ENCODE data around the gene CD3G.

CD3G gene

DNA sequence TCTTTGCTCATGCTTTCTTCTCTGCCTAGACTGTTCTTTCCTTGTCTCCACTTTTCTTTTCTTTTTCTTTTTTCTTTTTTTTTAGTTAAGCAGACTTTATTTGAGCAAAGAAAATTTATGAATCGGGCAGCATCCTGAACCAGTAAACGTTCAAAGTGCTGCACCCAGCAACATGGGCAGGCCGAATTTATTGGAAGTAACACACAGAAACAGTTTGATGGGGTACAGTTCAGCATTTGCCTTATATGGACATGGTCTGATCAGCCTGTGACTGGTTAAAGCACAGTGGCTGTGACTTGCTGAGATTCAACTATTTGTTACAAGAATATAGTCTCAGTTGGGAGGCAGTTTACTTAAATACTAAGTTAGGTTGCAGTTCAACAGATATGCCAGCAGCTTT, 23.6 kb upstream of the CD3G start:
- in situ Hi-C loops (cut with MboI; ENCODE audit: low pct_unique_long_range_greater_than_20kb, low sequenced_read_pairs): no loop called here
- DNase-seq: no peak

DNA sequence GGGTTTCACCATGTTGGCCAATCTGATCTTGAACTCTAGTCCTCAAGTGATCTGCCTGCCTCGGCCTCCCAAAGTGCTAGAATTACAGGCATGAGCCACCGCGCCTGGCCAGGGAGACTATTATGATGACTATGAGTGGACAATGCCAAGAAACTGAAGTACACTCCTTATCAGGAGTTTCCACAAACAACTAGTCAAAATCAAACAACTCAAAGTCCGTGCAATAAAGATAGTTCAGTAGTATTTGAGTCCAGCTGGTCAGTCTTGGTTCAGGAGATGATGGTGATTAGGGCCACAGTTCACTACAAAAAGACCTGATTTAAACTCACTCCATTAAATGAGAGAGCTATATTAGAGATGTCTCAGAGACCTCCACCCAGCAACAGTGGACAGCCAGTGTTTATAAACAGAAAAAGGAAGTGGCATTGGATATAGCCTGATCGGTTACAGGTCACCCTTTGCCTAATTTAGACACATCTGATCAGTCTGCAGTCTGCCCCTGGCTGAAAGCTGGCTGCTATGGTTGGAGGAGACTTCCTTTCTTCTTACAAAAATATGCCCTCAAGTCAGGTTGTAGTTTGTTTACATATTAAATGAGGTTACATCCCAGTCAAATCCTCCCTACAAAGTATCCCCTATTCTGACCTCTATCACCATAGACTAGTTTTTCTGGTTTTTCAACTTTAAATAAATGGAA, 22.6 kb upstream of the CD3G start:
- in situ Hi-C loops (cut with MboI; ENCODE audit: low pct_unique_long_range_greater_than_20kb, low sequenced_read_pairs): no loop called here
- DNase-seq: peak; percentile 51

DNA sequence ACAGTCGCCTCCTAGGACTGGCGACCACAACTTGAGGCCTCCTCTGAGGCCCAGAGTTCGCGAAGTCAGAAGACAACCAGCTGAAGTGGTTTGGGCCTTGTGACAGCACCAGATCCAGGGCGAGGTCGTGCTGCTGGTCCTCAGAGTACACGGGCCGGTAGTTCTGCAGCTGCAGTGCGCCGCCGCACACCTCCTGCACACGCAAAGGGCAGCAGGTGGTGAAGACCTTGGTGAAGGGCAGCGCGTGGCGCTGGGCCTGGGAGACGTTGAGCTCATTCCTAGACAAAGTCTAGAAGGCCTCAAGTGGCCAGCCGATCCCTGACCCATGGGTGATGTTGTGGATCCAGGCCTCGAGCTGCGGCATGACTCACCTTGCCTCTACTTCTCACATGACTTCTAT, 21.4 kb upstream of the CD3G start:
- DNase-seq: no peak
- in situ Hi-C loops (cut with MboI; ENCODE audit: low pct_unique_long_range_greater_than_20kb, low sequenced_read_pairs): no loop called here

DNA sequence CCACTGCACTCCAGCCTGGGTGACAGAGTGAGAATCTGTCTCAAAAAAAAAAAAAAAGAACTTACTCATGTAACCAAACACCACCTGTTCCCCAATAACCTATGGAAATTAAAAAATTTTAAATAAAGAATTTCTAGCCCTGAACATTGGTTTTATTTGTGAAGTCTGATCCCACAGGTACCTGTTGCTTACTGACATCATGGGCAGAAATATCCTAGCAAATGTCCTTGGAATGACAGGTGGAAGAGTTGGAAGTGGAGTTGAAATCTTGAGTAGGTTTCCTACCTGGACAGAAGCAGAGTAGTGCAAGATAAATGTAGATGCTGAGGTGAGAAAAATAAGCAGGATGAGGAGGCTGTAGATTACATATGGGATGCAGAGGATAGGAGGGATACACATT, 18.9 kb upstream of the CD3G start:
- in situ Hi-C loops (cut with MboI; ENCODE audit: low pct_unique_long_range_greater_than_20kb, low sequenced_read_pairs): no loop called here
- DNase-seq: no peak

DNA sequence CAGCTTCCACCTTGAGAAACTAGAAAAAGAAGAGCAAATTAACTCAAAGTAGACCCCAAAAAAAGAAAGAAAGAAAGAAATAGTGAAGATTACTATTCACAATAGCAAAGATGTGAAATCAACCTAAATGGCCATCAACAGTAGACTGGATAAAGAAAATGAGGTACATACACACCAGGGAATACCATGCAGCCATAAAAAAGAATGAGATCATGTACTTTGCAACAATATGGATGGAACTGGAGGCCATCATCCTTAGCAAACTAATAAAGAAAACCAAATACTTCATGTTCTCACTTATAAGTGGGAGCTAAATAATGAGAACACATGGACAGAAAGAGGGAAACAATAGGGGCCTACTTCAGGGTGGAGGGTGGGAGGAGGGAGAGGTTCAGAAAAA, 15.4 kb upstream of the CD3G start:
- DNase-seq: no peak
- in situ Hi-C loops (cut with MboI; ENCODE audit: low pct_unique_long_range_greater_than_20kb, low sequenced_read_pairs): no loop called here

DNA sequence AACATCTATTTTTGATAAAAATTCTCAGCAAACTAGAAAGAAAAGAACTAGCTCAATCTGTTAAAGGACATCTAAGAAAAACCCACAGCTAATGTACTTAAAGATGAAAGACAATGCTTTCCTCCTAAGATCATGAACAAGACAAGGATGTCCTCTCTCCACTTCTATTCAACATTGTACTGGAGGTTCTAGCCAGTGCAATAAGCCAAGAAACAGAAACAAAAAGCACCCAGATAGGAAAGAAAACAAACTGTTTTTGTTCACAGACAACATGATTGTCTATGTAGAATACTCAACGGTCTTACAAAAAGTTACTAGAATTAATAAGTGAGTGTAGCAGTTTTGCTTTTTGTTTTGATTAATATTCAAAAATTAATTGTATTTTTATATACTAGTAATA, 9.4 kb upstream of the CD3G start:
- in situ Hi-C loops (cut with MboI; ENCODE audit: low pct_unique_long_range_greater_than_20kb, low sequenced_read_pairs): no loop called here
- no peak for DNase-seq

DNA sequence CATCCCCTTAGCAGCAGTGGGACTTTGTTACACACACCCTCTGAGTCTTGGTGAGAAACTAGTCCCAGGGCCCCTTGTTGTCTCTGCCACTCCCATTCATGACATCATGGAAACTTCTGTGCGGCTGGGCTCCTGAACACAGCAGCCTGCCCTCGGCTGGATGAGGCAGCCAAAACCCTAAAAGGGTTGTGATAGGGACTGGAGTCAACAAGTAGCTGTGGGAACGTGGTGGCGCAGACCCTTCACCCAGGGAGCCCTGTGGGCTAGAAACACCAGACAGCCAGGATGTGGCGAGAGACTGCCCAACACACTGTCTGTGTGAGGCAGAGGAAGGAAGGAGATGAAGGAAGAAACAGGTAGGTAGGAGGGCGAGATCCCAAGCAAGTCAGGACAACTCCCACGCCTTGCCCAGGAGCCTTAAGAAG, 5.5 kb upstream of the CD3G start:
- in situ Hi-C loops (cut with MboI; ENCODE audit: low pct_unique_long_range_greater_than_20kb, low sequenced_read_pairs): no loop called here
- peak; percentile 49 for DNase-seq

DNA sequence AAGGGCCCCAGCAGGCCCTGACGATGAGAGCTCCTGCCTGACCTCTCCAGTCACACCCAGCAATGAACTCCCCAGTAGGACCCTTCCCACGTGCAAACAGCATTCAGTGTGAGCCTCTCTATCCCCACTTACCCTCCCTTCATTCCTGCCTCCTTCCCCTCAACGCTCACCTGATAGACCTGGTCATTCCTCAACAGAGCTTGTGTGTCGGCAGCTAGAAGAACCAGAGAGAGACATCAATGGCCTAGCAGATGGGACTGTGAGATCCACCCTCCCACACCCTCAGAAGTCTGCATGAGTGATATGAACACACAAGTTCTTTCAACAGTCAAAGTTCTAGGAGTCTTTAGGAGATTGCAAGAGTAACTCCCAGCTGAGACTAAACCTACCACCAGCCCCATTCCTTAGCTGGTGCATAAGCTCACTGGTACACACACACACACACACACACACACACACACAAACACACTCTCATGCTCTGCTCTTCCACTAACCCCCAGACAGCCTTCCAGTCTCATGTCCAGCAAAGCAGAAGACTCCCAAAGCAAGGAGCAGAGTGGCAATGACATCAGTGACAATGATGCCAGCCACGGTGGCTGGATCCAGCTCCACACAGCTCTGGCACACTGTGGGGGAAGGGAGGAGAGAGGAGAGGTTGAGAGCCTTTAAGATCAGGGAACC, 4.7 kb upstream of the CD3G start:
- in situ Hi-C loops (cut with MboI; ENCODE audit: low pct_unique_long_range_greater_than_20kb, low sequenced_read_pairs): no loop called here
- DNase-seq: no peak

DNA sequence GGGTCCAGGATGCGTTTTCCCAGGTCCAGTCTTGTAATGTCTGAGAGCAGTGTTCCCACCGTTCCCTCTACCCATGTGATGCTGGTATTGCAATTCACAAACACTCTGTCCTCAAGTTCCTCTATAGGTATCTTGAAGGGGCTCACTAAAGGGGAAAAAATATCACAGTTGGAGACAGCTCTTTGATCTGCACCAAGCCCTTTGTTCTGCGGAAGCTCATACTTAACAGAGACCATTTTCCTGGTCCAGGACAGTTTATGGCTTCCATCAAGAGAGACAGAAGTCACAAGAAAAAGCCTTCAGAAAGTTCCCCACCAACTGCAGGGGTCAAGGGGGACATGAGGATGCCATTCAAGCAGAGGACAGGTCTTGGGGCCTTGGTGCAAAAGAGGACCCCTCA, 3.7 kb upstream of the CD3G start:
- in situ Hi-C loops (cut with MboI; ENCODE audit: low pct_unique_long_range_greater_than_20kb, low sequenced_read_pairs): no loop called here
- no peak for DNase-seq

DNA sequence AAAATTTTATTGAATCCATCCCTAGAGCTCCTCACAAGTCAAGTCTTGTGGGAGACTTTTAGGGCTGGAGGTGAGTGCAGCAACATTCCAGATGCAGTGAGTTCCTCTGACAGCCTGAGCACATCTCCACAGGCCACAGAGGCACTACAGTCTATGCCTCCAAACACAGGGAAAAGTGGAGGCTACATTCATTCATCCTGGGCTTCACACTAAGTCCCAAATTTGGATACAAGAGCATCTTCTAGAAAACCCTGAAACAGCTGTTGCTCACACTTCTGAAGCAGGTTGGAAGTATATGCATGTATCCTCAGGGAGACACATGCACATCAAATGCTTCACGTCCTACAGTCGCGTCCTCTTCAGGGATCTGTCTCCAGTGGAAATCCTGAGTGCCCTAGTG, 2.9 kb upstream of the CD3G start:
- no peak for DNase-seq

DNA sequence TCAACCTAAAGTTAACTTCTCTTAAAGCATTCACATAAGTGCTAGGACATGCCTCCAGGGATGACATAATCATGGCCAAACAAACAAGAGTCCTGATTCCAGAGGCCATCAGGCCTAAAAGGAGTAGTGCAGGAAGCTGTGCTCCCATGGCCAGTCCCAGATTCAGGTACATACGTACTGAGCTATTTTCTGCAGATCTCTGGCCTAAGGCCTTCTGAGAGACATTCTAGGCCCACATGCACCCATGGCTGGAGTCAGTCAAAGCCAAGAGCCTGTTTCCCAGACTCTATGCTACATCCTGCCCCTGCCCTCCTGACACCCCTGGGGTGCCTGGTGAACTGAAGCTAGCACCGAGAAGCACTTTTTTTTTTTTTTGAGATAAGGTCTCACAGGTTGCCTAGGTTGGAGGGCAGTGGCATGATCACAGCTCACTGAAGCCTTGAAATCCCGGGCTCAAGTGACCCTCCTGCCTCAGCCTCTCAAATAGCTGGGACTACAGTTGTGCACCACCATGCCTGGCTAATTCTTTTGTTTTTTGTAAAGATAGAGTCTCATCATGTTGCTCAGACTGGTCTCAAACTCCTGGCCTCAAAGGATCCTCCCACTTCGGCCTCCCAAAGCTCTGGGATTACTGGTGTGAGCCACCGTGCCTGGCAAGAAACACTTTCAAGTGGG, 2.2 kb upstream of the CD3G start:
- in situ Hi-C loops (cut with MboI; ENCODE audit: low pct_unique_long_range_greater_than_20kb, low sequenced_read_pairs): no loop called here
- no peak for DNase-seq

More for the DNA sequence above, 2.9 kb upstream of the CD3G start:
- in situ Hi-C loops (cut with MboI; ENCODE audit: low pct_unique_long_range_greater_than_20kb, low sequenced_read_pairs): no loop called here

DNA sequence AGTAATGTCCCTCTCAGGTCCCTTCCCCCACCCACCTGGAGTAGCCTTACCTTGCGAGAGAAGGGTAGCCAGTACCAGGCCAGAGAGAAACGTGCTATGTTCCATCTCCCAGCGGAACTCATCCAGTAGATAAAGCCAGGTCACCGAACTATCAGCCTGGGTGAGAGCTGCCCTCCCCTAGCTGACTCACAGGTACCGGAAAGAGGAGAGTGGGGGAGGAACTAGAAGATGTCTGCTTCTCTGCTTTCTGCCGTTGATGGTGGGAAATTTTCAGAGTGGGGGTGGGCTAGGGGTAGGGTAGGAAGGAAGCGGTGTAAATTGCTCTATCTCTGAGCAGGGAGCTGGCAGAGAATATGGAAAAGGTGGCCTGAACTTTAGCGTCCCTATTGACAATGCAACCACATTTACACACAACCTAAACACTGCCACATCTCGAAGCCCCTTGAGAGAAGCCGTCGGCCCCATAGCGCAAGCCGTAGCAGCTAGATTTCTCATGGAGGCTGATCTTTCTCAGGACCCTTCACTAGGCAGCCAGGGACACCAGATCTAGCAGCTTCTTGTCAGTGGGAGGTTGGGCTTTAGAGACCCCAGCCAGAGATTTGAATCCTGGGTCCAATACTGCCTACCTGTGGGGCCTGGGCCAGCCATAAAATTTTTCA, 1.5 kb upstream of the CD3G start, which contains the start of gene CD3D:
TSS of gene CD3D (minus strand) at position 203 of the 659 bp plus-strand sequence. CDS start at position 105, 98 bp downstream.
- in situ Hi-C loops (cut with MboI; ENCODE audit: low pct_unique_long_range_greater_than_20kb, low sequenced_read_pairs): no loop called here

DNA sequence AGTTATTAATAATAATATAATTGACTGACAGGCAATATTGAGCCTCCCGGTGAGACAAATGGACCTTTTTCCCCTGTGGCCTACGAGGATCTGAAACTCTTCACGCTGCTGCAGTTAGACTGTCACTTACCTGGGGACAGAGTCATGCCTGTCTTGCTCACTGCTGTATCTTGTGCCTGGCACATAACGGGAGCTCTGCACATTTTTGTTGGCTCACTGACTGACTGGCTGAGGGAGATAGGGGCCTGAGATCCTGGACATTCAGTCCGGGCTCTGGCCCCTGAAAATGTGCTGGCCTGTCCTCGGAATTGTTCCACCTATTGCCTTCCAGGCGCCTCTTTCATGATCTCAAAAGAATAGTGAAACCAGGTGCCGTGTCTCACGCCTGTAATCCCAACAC, 896 bp upstream of the CD3G start:
- in situ Hi-C loops (cut with MboI; ENCODE audit: low pct_unique_long_range_greater_than_20kb, low sequenced_read_pairs): no loop called here
- no peak for DNase-seq

More for the DNA sequence above, 1.5 kb upstream of the CD3G start, which contains the start of gene CD3D:
- DNase-seq: peak; percentile 78

DNA sequence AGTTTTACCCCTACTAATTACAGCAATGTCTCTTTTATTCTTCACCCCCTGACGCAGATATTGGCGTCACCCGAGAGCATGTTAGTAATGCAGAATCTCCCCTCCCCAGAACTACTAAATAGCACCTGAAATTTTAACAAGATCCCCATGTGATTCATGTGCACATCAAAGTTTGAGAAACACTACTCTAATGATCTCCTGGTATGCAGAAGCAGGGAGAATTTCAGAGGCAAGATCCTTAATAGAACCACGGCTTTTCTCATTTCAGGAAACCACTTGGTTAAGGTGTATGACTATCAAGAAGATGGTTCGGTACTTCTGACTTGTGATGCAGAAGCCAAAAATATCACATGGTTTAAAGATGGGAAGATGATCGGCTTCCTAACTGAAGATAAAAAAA, 5.3 kb downstream of the CD3G start:
- no peak for DNase-seq
- in situ Hi-C loops (cut with MboI; ENCODE audit: low pct_unique_long_range_greater_than_20kb, low sequenced_read_pairs): no loop called here

DNA sequence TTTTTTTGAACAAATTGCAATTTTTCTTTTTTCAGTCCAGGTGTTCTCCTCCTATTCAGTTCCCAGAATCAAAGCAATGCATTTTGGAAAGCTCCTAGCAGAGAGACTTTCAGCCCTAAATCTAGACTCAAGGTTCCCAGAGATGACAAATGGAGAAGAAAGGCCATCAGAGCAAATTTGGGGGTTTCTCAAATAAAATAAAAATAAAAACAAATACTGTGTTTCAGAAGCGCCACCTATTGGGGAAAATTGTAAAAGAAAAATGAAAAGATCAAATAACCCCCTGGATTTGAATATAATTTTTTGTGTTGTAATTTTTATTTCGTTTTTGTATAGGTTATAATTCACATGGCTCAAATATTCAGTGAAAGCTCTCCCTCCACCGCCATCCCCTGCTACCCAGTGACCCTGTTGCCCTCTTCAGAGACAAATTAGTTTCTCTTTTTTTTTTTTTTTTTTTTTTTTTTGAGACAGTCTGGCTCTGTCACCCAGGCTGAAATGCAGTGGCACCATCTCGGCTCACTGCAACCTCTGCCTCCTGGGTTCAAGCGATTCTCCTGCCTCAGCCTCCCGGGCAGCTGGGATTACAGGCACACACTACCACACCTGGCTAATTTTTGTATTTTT, 9.1 kb downstream of the CD3G start:
- peak; percentile 64 for DNase-seq
- in situ Hi-C loops (cut with MboI; ENCODE audit: low pct_unique_long_range_greater_than_20kb, low sequenced_read_pairs): loop anchor here (10.0 kb wide), 1 partner anchor 48 kb away; the partner anchor contains the start of gene CD3E

DNA sequence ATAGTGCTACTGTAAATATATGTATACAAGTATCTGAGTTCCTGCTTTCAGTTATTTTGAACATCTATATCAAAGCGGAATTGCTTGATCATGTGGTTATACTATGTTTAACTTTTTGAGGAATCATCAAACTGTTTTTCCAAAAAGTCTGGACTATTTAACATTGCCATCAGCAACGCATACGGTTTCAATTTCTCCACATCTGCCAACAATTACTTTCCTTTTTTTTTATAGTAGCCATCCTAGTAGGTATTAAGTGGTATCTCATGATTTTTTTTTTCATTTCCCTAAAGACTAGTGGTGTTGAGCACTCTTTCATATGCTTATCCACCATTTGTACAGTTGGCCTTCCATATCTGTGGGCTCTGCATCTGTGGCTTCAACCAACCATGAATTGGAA, 13.9 kb downstream of the CD3G start:
- in situ Hi-C loops (cut with MboI; ENCODE audit: low pct_unique_long_range_greater_than_20kb, low sequenced_read_pairs): loop anchor here (10.0 kb wide), 1 partner anchor 53 kb away; the partner anchor contains the start of gene CD3E
- DNase-seq: no peak

DNA sequence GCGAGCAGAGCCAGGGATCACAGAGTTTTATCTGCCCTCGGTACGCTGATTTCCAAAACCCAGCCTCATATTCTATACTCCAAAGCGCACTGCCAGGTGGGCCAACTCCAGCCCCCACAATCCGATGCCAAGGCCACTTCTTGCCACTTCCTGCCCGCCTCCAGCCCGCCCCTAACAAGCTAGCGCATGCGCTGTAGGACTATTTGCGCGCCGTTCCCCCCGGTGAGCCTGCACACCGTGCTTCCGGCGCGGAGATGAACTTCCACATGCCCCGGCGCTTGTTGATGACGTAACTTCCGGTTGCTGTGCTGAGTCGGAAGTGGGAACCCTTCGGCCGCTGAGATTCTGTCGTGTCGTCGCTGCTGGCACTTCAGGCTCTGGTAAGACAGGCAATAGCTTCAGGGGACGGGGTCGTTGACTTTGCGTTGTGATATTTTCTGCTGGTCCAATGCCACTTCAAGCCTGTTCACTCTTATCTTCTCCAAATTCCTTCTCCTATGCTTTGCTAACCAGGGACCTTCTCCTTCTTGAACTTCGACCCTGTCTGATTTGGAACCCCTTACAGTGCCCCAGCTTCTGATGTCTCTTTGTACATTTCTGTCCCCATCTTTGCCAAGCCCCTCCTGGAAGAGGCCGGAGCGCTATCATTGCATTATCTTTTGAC, 15.3 kb downstream of the CD3G start, which contains the start of gene UBE4A:
TSS of gene UBE4A (plus strand) at position 306 of the 664 bp plus-strand sequence. CDS start 5,481 bp downstream, outside the sequence.
- DNase-seq: peak; percentile 96
- in situ Hi-C loops (cut with MboI; ENCODE audit: low pct_unique_long_range_greater_than_20kb, low sequenced_read_pairs): loop anchor here (10.0 kb wide), 1 partner anchor 55 kb away; the partner anchor contains the start of gene CD3E

DNA sequence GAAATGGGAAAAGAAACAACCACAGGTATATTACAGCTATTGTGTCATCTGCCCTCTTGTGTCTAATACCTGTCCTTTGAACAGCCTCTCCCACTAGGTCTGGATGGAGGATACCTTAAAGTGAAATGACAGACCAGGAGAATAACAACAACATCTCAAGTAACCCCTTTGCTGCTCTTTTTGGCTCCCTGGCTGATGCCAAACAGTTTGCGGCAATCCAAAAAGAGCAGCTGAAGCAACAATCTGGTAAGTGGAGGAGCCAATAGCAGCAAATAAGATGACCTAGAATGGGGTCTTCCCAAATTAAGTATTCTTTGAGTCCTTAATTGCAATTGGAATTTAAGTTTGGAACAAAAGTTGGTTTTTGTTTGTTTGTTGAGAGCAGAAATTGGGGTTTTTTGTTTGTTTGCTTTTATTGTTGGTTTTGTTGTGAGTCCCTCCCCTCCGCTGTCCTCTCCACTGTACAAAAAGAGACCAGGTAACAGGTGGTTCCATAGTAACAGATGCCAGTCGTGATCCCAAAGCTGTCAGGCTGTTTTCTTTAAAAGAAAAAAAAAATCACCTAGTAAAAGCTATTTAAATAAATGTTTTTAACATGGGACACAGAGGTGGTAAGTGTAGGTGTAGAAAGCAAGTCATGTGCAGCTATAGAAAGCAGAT, 20.9 kb downstream of the CD3G start:
- no peak for DNase-seq
- in situ Hi-C loops (cut with MboI; ENCODE audit: low pct_unique_long_range_greater_than_20kb, low sequenced_read_pairs): no loop called here
